Dermis microvascular lymphatic vessel endothelial cell (primary cell): ENCODE data around the gene NR5A2. TPM values are rescaled to one million over a fixed set of nuclear protein-coding genes. Genes with fewer than 3 reads are reported as not detected.
"Not testable (repeated sequence)": the region's sequence is repeated elsewhere in the genome, so short reads cannot be mapped to it uniquely, and the experiment has no call there.

Experiments
- DNase-seq, 2 donors: peaks; one replicate each; pipeline versions ENCODE4 v3.0.0 to v3.0.0-alpha.2; 2010; ENCODE audit warnings: low read depth in 2 of 2
- total RNA-seq: library from RNA; depleted of rRNA; stranded (reverse); fragments of >200 nt; gene quantifications from 2 replicates; pipeline ENCODE4 v1.2.1, GENCODE V29; 2014

The NR5A2 gene
- total RNA-seq, 1 donor from 2014 or later = 4.9 TPM

GRCh38 chr1:200162877-200163276 lies 135.4 kb downstream of the NR5A2 start:
- DNase-seq = no peak

GRCh38 chr1:200163911-200164310 lies 136.4 kb downstream of the NR5A2 start:
- no peak for DNase-seq

GRCh38 chr1:200165493-200166220 lies 138.1 kb downstream of the NR5A2 start:
- DNase-seq = no peak

- DNase-seq = no peak
Measured at GRCh38 chr1:200166411-200166810, 138.9 kb downstream of the NR5A2 start.

- DNase-seq = no peak
Measured at GRCh38 chr1:200168926-200169325, 141.4 kb downstream of the NR5A2 start.

- no peak for DNase-seq
Measured at GRCh38 chr1:200172311-200172710, 144.8 kb downstream of the NR5A2 start.

- DNase-seq = no peak
Measured at GRCh38 chr1:200173097-200173618, 145.6 kb downstream of the NR5A2 start.

- DNase-seq = no peak
Measured at GRCh38 chr1:200174525-200175295, 147.2 kb downstream of the NR5A2 start.

- no peak for DNase-seq
Measured at GRCh38 chr1:200176181-200176580, 148.7 kb downstream of the NR5A2 start.

- no peak for DNase-seq
Measured at GRCh38 chr1:200176798-200177197, 149.3 kb downstream of the NR5A2 start.

GRCh38 chr1:200178340-200178739 lies 150.8 kb downstream of the NR5A2 start:
- peak; percentile 56 to 81 for DNase-seq

GRCh38 chr1:200179126-200179780 lies 151.7 kb downstream of the NR5A2 start:
- peak; percentile 27 to 66 for DNase-seq

- no peak for DNase-seq
Measured at GRCh38 chr1:200179781-200180160, 152.3 kb downstream of the NR5A2 start.

GRCh38 chr1:200180821-200181220 lies 153.3 kb downstream of the NR5A2 start:
- DNase-seq = peak; percentile 66 to 73

- no peak for DNase-seq
Measured at GRCh38 chr1:200181861-200182260, 154.4 kb downstream of the NR5A2 start.

- no peak for DNase-seq
Measured at GRCh38 chr1:200182701-200183100, 155.2 kb downstream of the NR5A2 start.

- no peak for DNase-seq
Measured at GRCh38 chr1:200183637-200184036, 156.1 kb downstream of the NR5A2 start.

- DNase-seq = peak in 1 of 2 donors; percentile 65
Measured at GRCh38 chr1:200184196-200184595, 156.7 kb downstream of the NR5A2 start.

- DNase-seq = not testable (repeated sequence)
Measured at GRCh38 chr1:200185191-200185590, 157.7 kb downstream of the NR5A2 start.

- not testable (repeated sequence) for DNase-seq
Measured at GRCh38 chr1:200187332-200187731, 159.8 kb downstream of the NR5A2 start.

GRCh38 chr1:200191993-200192392 lies 164.5 kb downstream of the NR5A2 start:
- DNase-seq = no peak

- DNase-seq = no peak
Measured at GRCh38 chr1:200194477-200194876, 167.0 kb downstream of the NR5A2 start.
